Measurements from ENCODE around the gene SPATA46.

Gene SPATA46

GRCh38 chr1:162351246-162351842 lies 25.3 kb downstream of the SPATA46 start:
- no peak for DNase-seq

- DNase-seq = no peak
Observed at GRCh38 chr1:162349635-162350330, 26.9 kb downstream of the SPATA46 start.

GRCh38 chr1:162347281-162347680 lies 29.4 kb downstream of the SPATA46 start:
- no peak for DNase-seq

- DNase-seq = no peak
Observed at GRCh38 chr1:162343470-162343869, 33.2 kb downstream of the SPATA46 start.

- DNase-seq = no peak
Observed at GRCh38 chr1:162342452-162342983, 34.1 kb downstream of the SPATA46 start.

GRCh38 chr1:162336621-162337285 lies 39.9 kb downstream of the SPATA46 start:
- no peak for DNase-seq

GRCh38 chr1:162335126-162335525 lies 41.5 kb downstream of the SPATA46 start:
- DNase-seq = no peak

GRCh38 chr1:162333991-162334390 lies 42.7 kb downstream of the SPATA46 start:
- no peak for DNase-seq

GRCh38 chr1:162329826-162330225 lies 46.8 kb downstream of the SPATA46 start:
- no peak for DNase-seq

- no peak for DNase-seq
Observed at GRCh38 chr1:162328512-162328911, 48.1 kb downstream of the SPATA46 start.

- no peak for DNase-seq
Observed at GRCh38 chr1:162327788-162328165, 48.9 kb downstream of the SPATA46 start.

GRCh38 chr1:162327144-162327787 lies 49.4 kb downstream of the SPATA46 start:
- no peak for DNase-seq

- no peak for DNase-seq
Observed at GRCh38 chr1:162326559-162326958, 50.1 kb downstream of the SPATA46 start.

GRCh38 chr1:162324396-162324795 lies 52.3 kb downstream of the SPATA46 start:
- no peak for DNase-seq

Data from CD4-positive, alpha-beta T cell treated with Interleukin-6 for 4 hours (primary cell).